Stomach (tissue), 9 donors: Measurements from ENCODE around the gene CEP85. TPM values are rescaled to one million over a fixed set of nuclear protein-coding genes. Genes with fewer than 3 reads are reported as not detected.

Experiments
- DNase-seq, 2 donors: peaks; one replicate each; pipeline versions ENCODE4 v3.0.0 to v3.0.0-alpha.2; 2013 to 2019
- H3K27ac ChIP-seq, 5 donors: fragments of 200-600 bp in 4 of 5; sonication (generic) in 4 of 5; one replicate each; pipeline ENCODE4 v1.5.1; 2013 to 2019; ENCODE audit warnings: mild to moderate bottlenecking in 1 of 5, moderate library complexity in 1 of 5
- H3K27me3 ChIP-seq, 3 donors: fragments of 200-600 bp; sonication (generic); one replicate each; pipeline ENCODE4 v1.5.1; 2017 to 2019; ENCODE audit warnings: mixed run types in 1 of 3
- H3K36me3 ChIP-seq, 4 donors: fragments of 200-600 bp; sonication (generic); 1 replicate in 3 of 4; 2 replicates in 1 of 4; pipeline ENCODE4 v1.5.1; 2016 to 2019
- H3K4me1 ChIP-seq, 4 donors: fragments of 200-600 bp; sonication (generic); one replicate each; pipeline ENCODE4 v1.5.1; 2016 to 2019
- H3K4me3 ChIP-seq, 4 donors: fragments of 200-600 bp; sonication (generic) in 3 of 4; one replicate each; pipeline ENCODE4 v1.5.1; 2016 to 2019; ENCODE audit warnings: mild to moderate bottlenecking in 1 of 4
- H3K9me3 ChIP-seq, 4 donors: fragments of 200-600 bp; sonication (generic); one replicate each; pipeline ENCODE4 v1.5.1; 2016 to 2019
- EP300 ChIP-seq: sonication (generic); formaldehyde crosslinking; IDR thresholded peaks from one replicate; pipeline ENCODE4 v1.6.1; 2017; ENCODE audit warnings: antibody characterized with exemption
- POLR2A ChIP-seq, 4 donors: fragments of 450-650 bp; IDR thresholded peaks; one replicate each; pipeline ENCODE4 v1.6.1; 2016; ENCODE audit warnings: antibody characterized with exemption in 4 of 4, control low read depth in 2 of 4, mild to moderate bottlenecking in 1 of 4, moderate library complexity in 1 of 4
- POLR2AphosphoS5 ChIP-seq, 3 donors: sonication (generic); formaldehyde crosslinking; IDR thresholded peaks; one replicate each; pipeline ENCODE4 v1.6.1; 2016; ENCODE audit warnings: antibody characterized with exemption in 3 of 3
- WGBS, 5 donors: extraction: QIAGEN DNeasy Blood & Tissue Kit in 3 of 5; methylation state at CpG; one replicate each; pipeline versions ENCODE4 v1.1.5 to v1.1.7; 2013 to 2018; 5-methylcytosine and 5-hydroxymethylcytosine counted together
- intact Hi-C: fragments of 100-400 bp; cut with DNase I; formaldehyde crosslinking; loops from one replicate; pipeline ENCODE4 v1.15.1; 2023; ENCODE audit warnings: low total_unique reads
- polyA plus RNA-seq, 3 donors: library from polyadenylated mRNA; stranded (reverse); fragments of 200-250 nt; gene quantifications; one replicate each; pipeline ENCODE4 v1.2.3, GENCODE V29; 2013
- total RNA-seq, 5 donors: library from RNA; depleted of rRNA; stranded (reverse); fragments of >200 nt; gene quantifications; one replicate each; pipeline versions ENCODE4 v1.1.0 to v1.2.3, GENCODE V29; 2014 to 2016
- TF ChIP-seq, protein P1 (sequence below), 7 experiments: fragments of 450-650 bp in 4 of 7; fragments of 200-600 bp in 3 of 7; sonication (generic) in 3 of 7; IDR thresholded peaks; one replicate each; pipeline ENCODE4 v1.5.1; 2016 to 2019; ENCODE audit warnings: antibody characterized with exemption in 7 of 7, control low read depth in 2 of 7, mild to moderate bottlenecking in 1 of 7
- donor health status: healthy with polysubstance abuse.
- donor health status: Bipolar disorder and iron deficiency.
- donor health status: healthy.

Gene CEP85
- total and polyA plus RNA-seq, 8 donors = 0.58 to 21.0 (median 5.9) TPM

DNA sequence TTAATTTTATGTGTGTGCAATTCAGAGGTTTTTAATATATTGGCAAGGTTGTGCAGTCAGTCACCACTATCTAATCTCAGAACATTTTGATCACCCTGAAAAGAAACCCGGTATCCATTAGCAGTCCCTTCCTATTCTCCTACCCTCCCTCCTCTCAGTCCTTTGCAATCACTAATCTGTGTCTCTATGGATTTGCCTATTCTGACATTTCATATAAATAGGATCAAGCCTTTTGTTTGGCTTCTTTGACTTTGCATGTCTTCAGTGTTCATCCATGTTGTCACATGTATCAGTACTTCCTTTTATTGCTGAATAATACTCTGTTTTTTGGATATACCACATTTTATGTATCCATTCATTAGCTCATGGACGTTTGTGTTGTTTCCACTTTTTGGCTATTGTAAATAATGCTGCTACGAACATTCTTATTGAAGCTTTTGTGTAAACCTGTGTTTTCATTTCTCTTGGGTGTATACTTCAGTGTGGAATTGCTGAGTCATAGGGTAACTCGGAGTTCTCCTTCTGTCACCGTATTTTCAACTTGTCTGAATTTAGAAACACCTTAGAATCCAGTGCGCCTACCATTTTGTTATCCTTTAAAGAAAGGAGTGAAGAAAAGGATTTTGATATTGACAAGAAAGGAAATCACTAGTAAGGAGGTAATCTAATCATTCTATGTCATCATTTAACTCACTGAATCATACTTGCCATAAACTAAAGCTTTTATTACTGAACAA, 3.4 kb downstream of the CEP85 start:
- Histone ChIP-seq H3K36me3 (peaks cover 0 to 6% (median 2%) of the 10 kb centered on the region in 4 donors), H3K27me3 (no peaks in the 10 kb centered on the region), H3K9me3 (no peaks in the 10 kb centered on the region), H3K4me1 (peaks cover 9 to 30% (median 14%) of the 10 kb centered on the region in 4 donors), H3K27ac (no peak overlapping the region), H3K4me3 (no peak overlapping the region)
- 51 to 63% (median 56%) methylated on average over 6 of the region's 6 CpGs for WGBS, 5 donors
- intact Hi-C loops = no loop called here
- TF ChIP-seq EP300 = no peak
- DNase-seq = no peak

GRCh38 chr1:26239936-26240335, 5.9 kb downstream of the CEP85 start:
- no peaks in the 10 kb centered on the region for H3K9me3 ChIP-seq
- H3K27ac ChIP-seq = no peak overlapping the region
- intact Hi-C loops = no loop called here
- WGBS, 5 donors = 77 to 85% (median 79%) methylated on average over 4 of the region's 4 CpGs
- H3K36me3 ChIP-seq = peaks cover 7 to 15% (median 11%) of the 10 kb centered on the region in 4 donors
- DNase-seq = no peak
- H3K4me1 ChIP-seq = peaks cover 4 to 20% (median 6%) of the 10 kb centered on the region in 4 donors
- H3K27me3 ChIP-seq = no peaks in the 10 kb centered on the region
- TF ChIP-seq POLR2AphosphoS5 (IDR thresholded peaks at IDR 0.05) = no peak
- no peak for TF ChIP-seq EP300
- no peak for TF ChIP-seq POLR2A (IDR thresholded peaks at IDR 0.05)
- TF ChIP-seq, protein P1, sequence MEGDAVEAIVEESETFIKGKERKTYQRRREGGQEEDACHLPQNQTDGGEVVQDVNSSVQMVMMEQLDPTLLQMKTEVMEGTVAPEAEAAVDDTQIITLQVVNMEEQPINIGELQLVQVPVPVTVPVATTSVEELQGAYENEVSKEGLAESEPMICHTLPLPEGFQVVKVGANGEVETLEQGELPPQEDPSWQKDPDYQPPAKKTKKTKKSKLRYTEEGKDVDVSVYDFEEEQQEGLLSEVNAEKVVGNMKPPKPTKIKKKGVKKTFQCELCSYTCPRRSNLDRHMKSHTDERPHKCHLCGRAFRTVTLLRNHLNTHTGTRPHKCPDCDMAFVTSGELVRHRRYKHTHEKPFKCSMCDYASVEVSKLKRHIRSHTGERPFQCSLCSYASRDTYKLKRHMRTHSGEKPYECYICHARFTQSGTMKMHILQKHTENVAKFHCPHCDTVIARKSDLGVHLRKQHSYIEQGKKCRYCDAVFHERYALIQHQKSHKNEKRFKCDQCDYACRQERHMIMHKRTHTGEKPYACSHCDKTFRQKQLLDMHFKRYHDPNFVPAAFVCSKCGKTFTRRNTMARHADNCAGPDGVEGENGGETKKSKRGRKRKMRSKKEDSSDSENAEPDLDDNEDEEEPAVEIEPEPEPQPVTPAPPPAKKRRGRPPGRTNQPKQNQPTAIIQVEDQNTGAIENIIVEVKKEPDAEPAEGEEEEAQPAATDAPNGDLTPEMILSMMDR (IDR thresholded peaks at IDR 0.05) = no peak
- H3K4me3 ChIP-seq = no peak overlapping the region

GRCh38 chr1:26252718-26253117, 18.7 kb downstream of the CEP85 start:
- TF ChIP-seq POLR2A (IDR thresholded peaks at IDR 0.05) (no peak), POLR2AphosphoS5 (IDR thresholded peaks at IDR 0.05) (no peak), EP300 (no peak)
- TF ChIP-seq, protein P1 (IDR thresholded peaks at IDR 0.05) = no peak
- intact Hi-C loops = no loop called here
- Histone ChIP-seq H3K27ac (no peak overlapping the region), H3K4me1 (no peaks in the 10 kb centered on the region), H3K4me3 (no peak overlapping the region), H3K36me3 (peaks cover 12 to 55% (median 47%) of the 10 kb centered on the region in 4 donors), H3K9me3 (no peaks in the 10 kb centered on the region), H3K27me3 (no peaks in the 10 kb centered on the region)
- WGBS, 5 donors = 60 to 71% (median 67%) methylated on average over 7 of the region's 7 CpGs
- no peak for DNase-seq

DNA sequence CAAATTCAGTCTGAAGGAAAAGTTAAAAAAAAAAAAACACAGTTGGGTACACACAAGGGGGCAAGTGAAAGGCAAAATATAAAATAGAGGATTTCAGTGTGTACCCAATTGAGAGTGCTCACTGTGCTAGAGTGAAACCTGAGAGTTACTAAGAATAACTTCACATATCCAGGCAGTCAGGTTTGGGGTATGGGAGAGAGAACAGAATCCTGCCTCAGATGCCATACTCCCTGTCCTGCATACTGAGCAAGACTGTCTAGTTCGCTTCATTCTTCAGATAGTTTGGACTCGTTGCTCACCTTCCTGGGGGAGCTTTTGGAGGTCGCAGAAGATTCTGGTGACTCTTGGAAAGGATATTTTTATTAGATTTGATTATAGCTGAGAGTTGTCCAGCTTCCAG, 20.4 kb downstream of the CEP85 start:
- TF ChIP-seq, protein P1 (IDR thresholded peaks at IDR 0.05) = no peak
- TF ChIP-seq EP300 = no peak
- TF ChIP-seq POLR2AphosphoS5 (IDR thresholded peaks at IDR 0.05) = no peak
- no peak for TF ChIP-seq POLR2A (IDR thresholded peaks at IDR 0.05)
- intact Hi-C loops = no loop called here
- Histone ChIP-seq H3K4me3 (no peak overlapping the region), H3K9me3 (no peaks in the 10 kb centered on the region), H3K36me3 (peaks cover 18 to 66% (median 59%) of the 10 kb centered on the region in 4 donors), H3K27me3 (no peaks in the 10 kb centered on the region), H3K4me1 (no peaks in the 10 kb centered on the region), H3K27ac (no peak overlapping the region)
- WGBS, 5 donors = 83 to 97% (median 92%) methylated on average over 3 of the region's 3 CpGs
- DNase-seq = no peak

GRCh38 chr1:26257222-26257621, 23.2 kb downstream of the CEP85 start:
- intact Hi-C loops = no loop called here
- Histone ChIP-seq H3K4me3 (no peak overlapping the region), H3K36me3 (peaks cover 35 to 76% (median 73%) of the 10 kb centered on the region in 4 donors), H3K4me1 (no peaks in the 10 kb centered on the region), H3K27me3 (no peaks in the 10 kb centered on the region), H3K27ac (no peak overlapping the region), H3K9me3 (no peaks in the 10 kb centered on the region)
- DNase-seq = no peak
- no peak for TF ChIP-seq POLR2A (IDR thresholded peaks at IDR 0.05)
- TF ChIP-seq EP300 = no peak
- TF ChIP-seq, protein P1 (IDR thresholded peaks at IDR 0.05) = no peak
- no peak for TF ChIP-seq POLR2AphosphoS5 (IDR thresholded peaks at IDR 0.05)
- 90 to 100% (median 98%) methylated on average over 2 of the region's 2 CpGs for WGBS, 5 donors
